GM18868 (cell line): ENCODE measurements around the gene TADA2A.

ENCODE experiments used
- ATAC-seq: cut with Tn5 transposase; IDR thresholded peaks from one replicate; pipeline ENCODE4 v1.9.1; 2021; ENCODE audit warnings: mild to moderate bottlenecking, moderate library complexity; ENCODE audit not compliant: unreplicated experiment

Gene TADA2A

GRCh38 chr17:37458805-37459204 lies 52.1 kb downstream of the TADA2A start:
- no peak for ATAC-seq

DNA sequence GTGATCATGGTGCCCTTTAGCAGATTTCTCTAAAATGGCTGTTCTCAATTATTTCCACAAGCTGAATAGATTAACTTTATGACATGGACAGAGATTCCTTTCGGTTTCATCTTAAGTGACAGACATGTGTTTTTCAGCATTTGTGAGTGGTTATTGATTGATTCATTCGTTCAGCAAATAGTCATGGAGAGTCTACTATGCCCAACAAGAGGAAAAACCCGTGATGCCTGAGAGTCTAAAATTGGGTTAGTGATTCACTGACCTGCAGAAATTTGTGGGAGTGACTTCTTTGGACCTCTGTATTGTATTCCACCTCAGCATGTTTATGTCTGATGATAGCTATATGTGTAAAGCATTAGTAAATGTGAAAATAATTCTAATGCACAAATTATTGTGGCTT lies 55.0 kb downstream of the TADA2A start:
- ATAC-seq: no peak

GRCh38 chr17:37462492-37462891 lies 55.8 kb downstream of the TADA2A start:
- ATAC-seq: no peak

DNA sequence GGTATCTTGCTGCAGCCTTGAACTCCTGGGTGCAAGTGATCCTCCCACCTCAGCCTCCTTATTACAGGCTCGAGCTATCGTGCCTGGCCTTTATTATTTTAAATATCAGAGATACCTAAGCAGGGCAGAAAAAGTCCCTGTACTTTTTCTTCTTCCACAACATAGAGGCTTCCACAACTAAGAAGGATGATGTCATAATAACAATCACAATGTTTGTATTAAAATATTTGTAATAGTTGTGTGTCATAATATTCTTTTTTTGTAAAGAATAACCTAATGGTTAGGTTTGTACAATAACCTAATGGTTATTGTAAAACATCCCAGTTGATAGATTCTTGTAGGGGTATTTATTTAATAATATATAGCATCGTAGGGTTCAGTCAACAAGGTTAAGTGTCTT lies 56.4 kb downstream of the TADA2A start:
- ATAC-seq: no peak

GRCh38 chr17:37465069-37465616 lies 58.5 kb downstream of the TADA2A start:
- ATAC-seq: no peak

DNA sequence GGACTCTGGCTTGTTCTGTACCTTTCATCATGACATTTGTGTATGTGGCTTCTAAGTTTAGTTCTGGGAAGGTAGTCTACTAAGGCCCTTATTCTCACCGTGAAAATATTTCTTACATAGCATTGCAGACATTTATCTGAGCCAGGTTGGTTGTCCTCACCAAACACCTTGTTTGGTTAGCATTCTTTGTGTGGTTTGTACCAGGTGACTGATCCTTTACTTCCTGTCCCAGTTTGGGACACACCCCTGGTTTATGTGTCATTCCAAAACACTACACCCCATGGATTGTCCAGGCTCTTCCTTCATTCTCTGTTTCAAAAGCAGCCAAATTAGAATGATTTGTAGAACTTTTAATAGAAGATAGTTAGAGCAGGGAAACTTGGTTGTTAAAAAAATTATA lies 59.8 kb downstream of the TADA2A start:
- ATAC-seq: no peak

- no peak for ATAC-seq
Observed at GRCh38 chr17:37470181-37470580, 63.5 kb downstream of the TADA2A start.

- ATAC-seq: no peak
Observed at GRCh38 chr17:37475731-37476420, 69.2 kb downstream of the TADA2A start.

GRCh38 chr17:37476431-37477120 lies 69.9 kb downstream of the TADA2A start:
- no peak for ATAC-seq

- no peak for ATAC-seq
Observed at GRCh38 chr17:37478187-37478586, 71.5 kb downstream of the TADA2A start.

- ATAC-seq: no peak
Observed at GRCh38 chr17:37479025-37479424, 72.3 kb downstream of the TADA2A start.

DNA sequence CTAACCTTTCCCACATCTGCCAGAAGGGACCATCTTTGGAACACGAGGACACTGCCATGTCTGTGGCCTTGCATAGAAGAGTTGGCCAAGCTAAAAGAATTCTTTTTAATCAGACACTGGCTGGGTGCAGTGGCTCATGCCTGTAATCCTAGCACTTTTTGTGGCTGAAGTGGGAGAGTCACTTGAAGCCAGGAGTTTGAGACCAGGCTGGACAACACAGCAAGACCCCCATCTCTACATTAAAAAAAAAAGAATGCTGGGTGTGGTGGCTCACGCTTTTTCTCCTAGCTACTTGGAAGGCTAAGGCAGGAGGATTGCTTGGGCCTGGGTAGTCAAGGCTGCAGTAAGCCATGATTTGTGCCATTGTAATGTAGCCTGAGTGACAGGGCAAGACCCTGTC lies 73.7 kb downstream of the TADA2A start:
- ATAC-seq: no peak

DNA sequence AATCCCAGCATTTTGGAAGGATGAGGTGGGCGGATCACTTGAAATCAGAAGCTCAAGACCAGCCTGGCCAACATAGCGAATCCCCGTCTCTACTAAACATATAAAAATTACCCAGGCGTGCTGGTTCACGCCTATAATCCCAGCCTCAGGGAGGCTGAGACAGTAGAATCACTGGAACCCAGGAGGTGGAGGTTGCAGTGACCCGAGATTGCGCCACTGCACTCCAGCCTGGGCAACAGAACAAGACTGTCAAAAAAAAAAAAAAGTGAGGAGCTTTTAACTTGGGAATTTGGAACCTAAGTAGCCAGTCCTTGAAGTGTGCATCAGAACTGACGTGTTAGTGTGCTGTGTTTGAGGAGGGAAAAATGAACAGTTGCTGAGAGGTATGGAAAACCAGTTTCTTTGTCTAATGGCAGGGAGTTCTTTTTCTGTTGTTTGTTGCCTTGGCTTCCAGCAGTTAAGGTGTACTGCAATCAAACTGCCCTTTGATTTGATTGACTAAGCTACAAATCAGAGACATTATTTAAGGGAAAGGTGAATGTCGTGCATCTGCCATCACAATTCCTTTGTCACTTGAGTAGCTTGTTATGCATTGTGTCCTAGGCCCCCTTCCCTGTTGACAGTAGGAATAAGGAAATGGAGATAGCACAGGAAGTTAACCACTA lies 74.4 kb downstream of the TADA2A start:
- ATAC-seq: no peak

- no peak for ATAC-seq
Observed at GRCh38 chr17:37483311-37484039, 76.8 kb downstream of the TADA2A start.

DNA sequence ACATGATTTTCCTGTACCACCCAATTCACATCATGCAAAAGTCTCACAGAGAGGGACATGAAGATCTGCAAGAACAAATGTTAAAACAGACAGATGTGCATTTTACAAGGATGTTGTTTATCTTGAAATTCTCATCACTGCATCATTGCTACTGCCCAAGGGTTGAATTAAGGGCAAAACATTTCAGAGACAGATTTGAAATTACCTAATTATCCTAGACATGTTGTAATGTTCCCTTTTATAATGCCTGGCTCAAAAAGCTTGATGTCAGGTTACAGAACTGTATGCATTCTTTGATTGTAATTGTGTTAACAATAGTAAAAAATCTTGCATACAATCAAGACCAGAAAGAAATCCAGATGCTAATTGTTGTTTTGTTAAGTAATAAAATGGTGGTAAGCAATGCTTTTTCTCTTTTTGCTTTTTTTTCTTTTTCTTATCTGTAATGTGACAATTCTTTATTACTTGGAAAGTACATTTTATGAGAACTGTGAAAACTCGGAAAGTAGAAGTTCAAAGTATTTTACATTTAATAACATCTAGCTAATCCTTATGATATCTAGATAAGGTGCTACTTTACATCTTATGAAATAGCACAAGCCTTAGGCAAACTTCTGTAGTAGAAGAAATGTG lies 79.4 kb downstream of the TADA2A start:
- ATAC-seq: no peak

DNA sequence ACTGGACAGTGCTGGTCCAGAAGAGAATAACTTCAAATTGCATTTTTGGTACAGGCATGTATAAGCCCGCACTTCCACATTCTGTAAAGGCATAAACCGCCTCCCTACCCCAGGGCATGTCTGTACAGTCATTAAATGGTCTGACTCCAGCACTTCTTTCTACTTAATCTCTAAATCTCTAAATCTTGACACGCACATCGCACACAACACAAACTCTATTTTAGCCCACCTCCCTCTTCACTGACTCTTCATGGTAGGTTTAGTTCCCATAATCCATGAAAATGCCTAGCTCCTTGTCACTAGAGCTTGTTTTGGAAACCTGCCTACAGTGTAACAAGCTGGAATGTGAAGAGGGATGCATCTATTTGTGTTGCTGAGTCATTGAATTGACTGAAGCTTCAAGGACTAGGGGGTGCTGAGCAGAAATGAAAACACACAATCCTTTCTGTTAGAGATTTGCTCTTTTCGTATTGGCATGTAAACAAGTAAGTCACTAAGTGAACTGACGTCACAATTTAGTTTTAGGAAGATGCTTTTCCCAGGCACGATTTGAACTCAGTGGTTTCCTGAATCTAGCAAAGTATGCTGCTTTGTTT lies 81.4 kb downstream of the TADA2A start:
- no peak for ATAC-seq

DNA sequence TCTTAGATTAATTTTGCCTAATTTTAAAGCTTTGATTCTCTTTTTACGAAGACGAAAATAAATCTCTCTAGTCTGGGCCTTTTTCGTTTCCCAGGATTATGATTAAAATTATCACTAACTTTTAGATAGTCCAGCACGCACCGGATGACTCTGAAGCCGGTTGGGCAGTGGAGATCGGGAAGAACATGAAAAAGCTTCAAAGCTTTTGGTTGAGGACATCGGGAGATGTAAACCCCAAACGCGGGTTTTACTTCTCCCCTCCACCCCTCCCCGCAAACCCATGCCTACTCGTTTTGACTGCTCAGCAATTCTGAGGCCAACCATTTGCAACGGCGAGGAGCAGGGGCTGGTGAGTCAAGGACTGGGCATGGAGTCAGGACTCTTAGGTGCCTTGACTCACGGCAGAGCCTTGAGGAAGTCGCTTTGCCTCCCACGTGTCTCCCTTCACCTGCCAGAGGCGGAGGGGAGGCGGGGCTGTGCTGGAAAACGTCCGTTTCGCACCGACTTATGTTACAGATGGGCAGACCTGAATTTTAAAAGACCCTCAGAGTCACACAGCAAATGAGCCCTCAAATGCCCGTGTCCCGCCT lies 82.0 kb downstream of the TADA2A start:
- ATAC-seq: no peak

DNA sequence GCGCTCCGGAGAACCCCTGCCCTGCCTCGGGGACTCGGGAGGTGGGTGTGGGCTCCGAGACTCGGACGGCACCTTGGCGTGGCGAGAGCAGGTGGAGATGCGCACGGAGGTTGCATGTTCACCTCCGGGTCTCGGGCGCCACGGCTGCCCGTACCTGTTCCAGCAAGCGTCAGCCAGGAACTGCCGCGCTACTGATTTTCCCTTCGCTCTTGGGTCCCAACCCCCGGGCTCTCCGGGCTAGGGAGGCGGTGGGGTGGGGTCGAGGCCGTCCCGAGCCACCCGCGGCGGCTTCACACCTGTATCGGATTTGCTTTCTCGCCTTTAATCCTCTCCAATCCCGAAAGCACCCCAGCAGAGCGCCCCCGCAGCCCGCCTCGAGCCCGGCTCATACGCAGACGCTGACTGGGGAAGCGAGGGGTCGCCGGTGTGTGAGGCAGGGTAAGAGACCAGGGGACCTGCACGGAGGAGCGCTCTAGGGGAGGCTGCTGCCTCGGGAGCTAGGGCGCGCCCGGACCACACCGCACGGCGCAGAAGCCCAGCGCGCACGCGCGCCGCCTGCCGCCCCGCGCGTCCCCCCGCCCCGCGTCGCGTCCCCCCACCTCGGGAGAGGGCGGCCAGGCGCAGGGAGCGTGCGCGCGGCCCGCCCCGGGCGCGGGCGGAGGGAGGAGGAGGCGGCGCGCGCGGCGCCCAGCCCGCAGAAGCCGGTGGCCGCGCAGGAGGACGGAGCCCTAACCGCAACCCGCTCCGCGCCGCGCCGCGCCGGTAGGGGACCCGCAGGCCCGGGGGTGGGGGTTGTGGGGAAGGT lies 82.7 kb downstream of the TADA2A start, which contains the start of gene DUSP14:
Gene DUSP14 (plus strand): TSS at position 695 of the 805 bp plus-strand sequence. CDS start 22,382 bp downstream, outside the sequence.
- ATAC-seq: peak; percentile 76

GRCh38 chr17:37490022-37490587 lies 83.4 kb downstream of the TADA2A start:
- ATAC-seq: peak; percentile 46
